GM12878 (cell line): ENCODE measurements around the gene CLEC7A. TPM values are rescaled to one million over a fixed set of nuclear protein-coding genes. Genes with fewer than 3 reads are reported as not detected.

Experiments used
- ATAC-seq: fragments of 200-7000 bp; cut with Tn5 transposase; 3 replicates; pipeline ENCODE4 v1.9.1; 2020; ENCODE audit warnings: mild to moderate bottlenecking, moderate library complexity
- BruUV-seq: library from RNA; stranded (reverse); fragments of 400-500 nt; replicated peaks from 2 replicates; lab custom pipeline; 2021; lab: Mats Ljungman, UMichigan
- CTCF ChIA-PET: fragments of 300-600 bp; sonication (Branson Sonifier 250); formaldehyde crosslinking; extraction: SDS; loops from one replicate; lab custom pipeline; 2021; ENCODE audit warnings: inconsistent platforms; lab: Yijun Ruan, JAX
- POLR2A ChIA-PET: fragments of 350-600 bp; formaldehyde crosslinking; extraction: SDS; loops from one replicate; lab custom pipeline; 2021; ENCODE audit warnings: inconsistent platforms; lab: Charles Lee
- RAD21 ChIA-PET: fragments of 300-600 bp; sonication (Branson Sonifier 250); formaldehyde crosslinking; loops from one replicate; lab custom pipeline; 2023; ENCODE audit warnings: antibody characterized with exemption; ENCODE audit not compliant: unreplicated experiment; lab: Charles Lee
- SMC1A ChIA-PET: fragments of 300-600 bp; sonication (Branson Sonifier 250); formaldehyde crosslinking; loops from one replicate; lab custom pipeline; 2023; ENCODE audit not compliant: unreplicated experiment, uncharacterized antibody; lab: Charles Lee
- DNase-seq: peaks from one replicate; pipeline ENCODE4 v3.0.0-alpha.2; 2011; ENCODE audit warnings: low read depth, low spot score
- FAIRE-seq: peaks from 3 replicates; lab custom pipeline; 2011; peaks lifted over from hg19 to GRCh38; lab: Jason Lieb, UNC
- H2AFZ ChIP-seq: 2 replicates; pipeline ENCODE4 v1.6.0; 2011; ENCODE audit warnings: low read depth, low read length, control low read depth; ENCODE audit not compliant: control insufficient read depth
- H3K27ac ChIP-seq: 2 replicates; pipeline ENCODE4 v1.5.1; 2011; ENCODE audit warnings: control low read depth; ENCODE audit not compliant: control insufficient read depth, insufficient read depth
- H3K27me3 ChIP-seq, 2 experiments: replicated peaks in 1 of 2; 2 replicates each; pipeline versions ENCODE4 v1.6.0 to v1.6.1; 2011; ENCODE audit warnings: low read length in 1 of 2; ENCODE audit not compliant: control insufficient read depth in 2 of 2, insufficient read depth in 2 of 2
- H3K36me3 ChIP-seq, 2 experiments: 2 replicates each; pipeline ENCODE4 v1.5.1; 2011; ENCODE audit warnings: low read length in 1 of 2; ENCODE audit not compliant: control insufficient read depth in 2 of 2, insufficient read depth in 2 of 2
- H3K4me1 ChIP-seq: 2 replicates; pipeline ENCODE4 v1.6.1; 2011; ENCODE audit warnings: mild to moderate bottlenecking, low read length, moderate library complexity, mixed read lengths; ENCODE audit not compliant: control insufficient read depth, insufficient read depth
- H3K4me2 ChIP-seq: 2 replicates; pipeline ENCODE4 v1.6.0; 2011; ENCODE audit warnings: control low read depth; ENCODE audit not compliant: control insufficient read depth, insufficient read depth
- H3K4me3 ChIP-seq: fragments of 200-600 bp; sonication (generic); 2 replicates; pipeline ENCODE4 v1.5.1; 2016
- H3K79me2 ChIP-seq: 2 replicates; pipeline ENCODE4 v1.6.0; 2011; ENCODE audit warnings: low read length; ENCODE audit not compliant: control insufficient read depth, insufficient read depth
- H3K9ac ChIP-seq: 2 replicates; pipeline ENCODE4 v1.8.0; 2011; ENCODE audit warnings: low read length, control low read depth, mixed read lengths; ENCODE audit not compliant: control insufficient read depth, insufficient read depth
- H3K9me3 ChIP-seq: replicated peaks from 3 replicates; pipeline ENCODE4 v1.5.1; 2011; ENCODE audit warnings: mild to moderate bottlenecking, low read length; ENCODE audit not compliant: control insufficient read depth, insufficient read depth
- H4K20me1 ChIP-seq: 2 replicates; pipeline ENCODE4 v1.6.0; 2011; ENCODE audit not compliant: control insufficient read depth, insufficient read depth
- IKZF1 ChIP-seq: fragments of 450-650 bp; conservative IDR thresholded peaks from 2 replicates; pipeline ENCODE4 v1.6.1; 2017; ENCODE audit warnings: antibody characterized with exemption, mild to moderate bottlenecking
- JUNB ChIP-seq: IDR thresholded peaks from 2 replicates; pipeline ENCODE4 v1.6.1; 2016; ENCODE audit warnings: antibody characterized with exemption, mild to moderate bottlenecking
- MTA3 ChIP-seq: IDR thresholded peaks from 2 replicates; pipeline ENCODE4 v1.6.1; 2012; ENCODE audit warnings: low read length, inconsistent platforms, borderline replicate concordance
- MYC ChIP-seq: IDR thresholded peaks from 2 replicates; pipeline ENCODE4 v1.6.1; 2011; ENCODE audit warnings: mild to moderate bottlenecking, low read length, moderate library complexity, inconsistent platforms; ENCODE audit not compliant: insufficient read depth, insufficient replicate concordance, insufficient read length, severe bottlenecking
- RBBP5 ChIP-seq: fragments of 200-600 bp; sonication (generic); conservative IDR thresholded peaks from 2 replicates; pipeline ENCODE4 v1.6.1; 2016
- SIX5 ChIP-seq: IDR thresholded peaks from 2 replicates; pipeline ENCODE4 v1.6.1; 2011; ENCODE audit warnings: mild to moderate bottlenecking, low read depth, low read length, moderate library complexity; ENCODE audit not compliant: severe bottlenecking
- SMC3 ChIP-seq: IDR thresholded peaks from 2 replicates; pipeline ENCODE4 v1.6.1; 2011; ENCODE audit warnings: low read length, improper control_type of control experiment, borderline replicate concordance
- SPI1 ChIP-seq: IDR thresholded peaks from 2 replicates; pipeline ENCODE4 v1.6.1; 2011; ENCODE audit warnings: low read depth, mild to moderate bottlenecking, low read length, moderate library complexity, borderline replicate concordance; ENCODE audit not compliant: insufficient read depth
- SUZ12 ChIP-seq: fragments of 200-600 bp; sonication (generic); IDR thresholded peaks from one replicate; pipeline ENCODE4 v1.6.1; 2018; ENCODE audit warnings: antibody characterized with exemption, mild to moderate bottlenecking; ENCODE audit not compliant: unreplicated experiment
- WRNIP1 ChIP-seq: IDR thresholded peaks from 2 replicates; pipeline ENCODE4 v1.6.1; 2011; ENCODE audit warnings: low read depth, low read length, improper control_type of control experiment, borderline replicate concordance
- WGBS: methylation state at CpG from one replicate; pipeline ENCODE4 v1.1.6; 2016; ENCODE audit warnings: low lambda C conversion rate; ENCODE audit not compliant: insufficient replicate concordance, insufficient coverage; ENCODE audit errors: missing lambda C conversion rate; 5-methylcytosine and 5-hydroxymethylcytosine counted together
- in situ Hi-C: fragments of 300-500 bp; cut with MboI; formaldehyde crosslinking; loops from 9 replicates; pipeline ENCODE4 v1.14.3; 2018; ENCODE audit warnings: mixed read lengths
- intact Hi-C: fragments of 100-400 bp; cut with micrococcal nuclease; formaldehyde crosslinking; loops from one replicate; pipeline ENCODE4 v1.14.2; 2022; ENCODE audit not compliant: unreplicated experiment
- polyA plus RNA-seq, 11 experiments: library from polyadenylated mRNA; depleted of rRNA in 4 of 11; unstranded in 6 of 11; stranded (reverse) in 5 of 11; fragments of >200 nt; fragmentation: Nextera tagmentation in 4 of 11; fragmentation: Illumina TruSeq in 1 of 11; extraction: Ambion mirVana in 4 of 11; extraction: Trizol in 1 of 11; gene quantifications; 1 replicate in 1 of 11; 2 replicates in 10 of 11; pipeline versions ENCODE4 v1.2.1 to v1.2.3, GENCODE V29; 2011 to 2016; ENCODE audit warnings: inconsistent platforms in 2 of 11, missing spikeins in 2 of 11, low read depth in 1 of 11
- total RNA-seq, 4 experiments: library from RNA; depleted of rRNA in 3 of 4; stranded (reverse); fragments of >200 nt in 3 of 4; fragmentation: Illumina TruSeq in 1 of 4; extraction: Trizol in 1 of 4; gene quantifications; 2 replicates each; pipeline versions ENCODE4 v1.2.1 to v1.2.3, GENCODE V29; 2013 to 2021
- TF ChIP-seq, protein P1 (sequence below): fragments of 450-650 bp; IDR thresholded peaks from 2 replicates; pipeline ENCODE4 v1.6.1; 2017; ENCODE audit warnings: mild to moderate bottlenecking, moderate library complexity
- TF ChIP-seq, protein P2 (sequence below): fragments of 450-650 bp; formaldehyde crosslinking; IDR thresholded peaks from 2 replicates; pipeline ENCODE4 v1.5.0; 2022; ENCODE audit warnings: mild to moderate bottlenecking, missing genetic modification characterization
- TF ChIP-seq, protein P3 (sequence below): fragments of 450-650 bp; IDR thresholded peaks from 2 replicates; pipeline ENCODE4 v1.6.1; 2016; ENCODE audit warnings: mild to moderate bottlenecking, moderate library complexity, borderline replicate concordance

CLEC7A gene
- total and polyA plus RNA-seq, 10 of the 15 experiments (the other 5 are each of a cell fraction or from before 2014, with no cell fraction given) = not detected

DNA sequence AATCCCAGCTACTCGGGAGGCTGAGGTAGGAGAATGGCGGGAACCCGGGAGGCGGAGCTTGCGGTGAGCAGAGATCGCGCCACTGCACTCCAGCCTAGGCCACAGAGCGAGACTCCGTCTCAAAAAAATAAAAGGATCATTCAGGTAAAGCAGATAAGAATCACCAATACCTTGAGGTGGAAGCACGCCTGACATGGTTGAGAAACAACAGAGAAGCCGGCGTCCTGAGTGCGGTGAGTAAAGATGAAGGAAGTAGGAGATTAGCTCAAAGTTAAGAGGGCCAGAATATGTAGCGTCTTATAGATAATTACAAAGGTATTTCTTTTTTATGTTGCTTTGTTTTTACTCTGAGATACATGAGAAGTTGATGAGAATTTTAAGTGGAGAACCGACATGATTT, 14.7 kb downstream of the CLEC7A start:
- Histone ChIP-seq H3K4me2 (no peak overlapping the region), H3K79me2 (no peaks in the 10 kb centered on the region), H3K4me1 (no peaks in the 10 kb centered on the region), H4K20me1 (no peaks in the 10 kb centered on the region), H3K36me3 (no peaks in the 10 kb centered on the region), H3K27ac (no peak overlapping the region), H3K9me3 (no peaks in the 10 kb centered on the region), H2AFZ (no peak overlapping the region), H3K9ac (no peak overlapping the region), H3K4me3 (no peak overlapping the region), H3K27me3 (no peaks in the 10 kb centered on the region)
- POLR2A ChIA-PET = no interaction called here
- CTCF ChIA-PET = interaction anchor here (0.8 kb wide), 1 partner anchor 10 kb away, joined by 3 read pairs; no protein-coding TSS in a partner anchor
- intact Hi-C loops = no loop called here
- BruUV-seq = no TSS peak
- no peak for FAIRE-seq
- no peak for DNase-seq
- no peak for ATAC-seq
- in situ Hi-C loops = no loop called here
- WGBS = 69% methylated on average over 15 of the region's 15 CpGs
- SMC1A ChIA-PET = interaction anchor here (1.3 kb wide), 1 partner anchor 20 kb away, joined by 4 read pairs; no protein-coding TSS in a partner anchor
- RAD21 ChIA-PET = no interaction called here
- TF ChIP-seq MYC (no peak), SIX5 (no peak), JUNB (no peak), SPI1 (no peak), RBBP5 (no peak), SUZ12 (no peak), WRNIP1 (no peak), IKZF1 (no peak), SMC3 (no peak), MTA3 (no peak)
- TF ChIP-seq, protein P1, sequence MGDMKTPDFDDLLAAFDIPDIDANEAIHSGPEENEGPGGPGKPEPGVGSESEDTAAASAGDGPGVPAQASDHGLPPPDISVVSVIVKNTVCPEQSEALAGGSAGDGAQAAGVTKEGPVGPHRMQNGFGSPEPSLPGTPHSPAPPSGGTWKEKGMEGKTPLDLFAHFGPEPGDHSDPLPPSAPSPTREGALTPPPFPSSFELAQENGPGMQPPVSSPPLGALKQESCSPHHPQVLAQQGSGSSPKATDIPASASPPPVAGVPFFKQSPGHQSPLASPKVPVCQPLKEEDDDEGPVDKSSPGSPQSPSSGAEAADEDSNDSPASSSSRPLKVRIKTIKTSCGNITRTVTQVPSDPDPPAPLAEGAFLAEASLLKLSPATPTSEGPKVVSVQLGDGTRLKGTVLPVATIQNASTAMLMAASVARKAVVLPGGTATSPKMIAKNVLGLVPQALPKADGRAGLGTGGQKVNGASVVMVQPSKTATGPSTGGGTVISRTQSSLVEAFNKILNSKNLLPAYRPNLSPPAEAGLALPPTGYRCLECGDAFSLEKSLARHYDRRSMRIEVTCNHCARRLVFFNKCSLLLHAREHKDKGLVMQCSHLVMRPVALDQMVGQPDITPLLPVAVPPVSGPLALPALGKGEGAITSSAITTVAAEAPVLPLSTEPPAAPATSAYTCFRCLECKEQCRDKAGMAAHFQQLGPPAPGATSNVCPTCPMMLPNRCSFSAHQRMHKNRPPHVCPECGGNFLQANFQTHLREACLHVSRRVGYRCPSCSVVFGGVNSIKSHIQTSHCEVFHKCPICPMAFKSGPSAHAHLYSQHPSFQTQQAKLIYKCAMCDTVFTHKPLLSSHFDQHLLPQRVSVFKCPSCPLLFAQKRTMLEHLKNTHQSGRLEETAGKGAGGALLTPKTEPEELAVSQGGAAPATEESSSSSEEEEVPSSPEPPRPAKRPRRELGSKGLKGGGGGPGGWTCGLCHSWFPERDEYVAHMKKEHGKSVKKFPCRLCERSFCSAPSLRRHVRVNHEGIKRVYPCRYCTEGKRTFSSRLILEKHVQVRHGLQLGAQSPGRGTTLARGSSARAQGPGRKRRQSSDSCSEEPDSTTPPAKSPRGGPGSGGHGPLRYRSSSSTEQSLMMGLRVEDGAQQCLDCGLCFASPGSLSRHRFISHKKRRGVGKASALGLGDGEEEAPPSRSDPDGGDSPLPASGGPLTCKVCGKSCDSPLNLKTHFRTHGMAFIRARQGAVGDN = no peak
- TF ChIP-seq, protein P2, sequence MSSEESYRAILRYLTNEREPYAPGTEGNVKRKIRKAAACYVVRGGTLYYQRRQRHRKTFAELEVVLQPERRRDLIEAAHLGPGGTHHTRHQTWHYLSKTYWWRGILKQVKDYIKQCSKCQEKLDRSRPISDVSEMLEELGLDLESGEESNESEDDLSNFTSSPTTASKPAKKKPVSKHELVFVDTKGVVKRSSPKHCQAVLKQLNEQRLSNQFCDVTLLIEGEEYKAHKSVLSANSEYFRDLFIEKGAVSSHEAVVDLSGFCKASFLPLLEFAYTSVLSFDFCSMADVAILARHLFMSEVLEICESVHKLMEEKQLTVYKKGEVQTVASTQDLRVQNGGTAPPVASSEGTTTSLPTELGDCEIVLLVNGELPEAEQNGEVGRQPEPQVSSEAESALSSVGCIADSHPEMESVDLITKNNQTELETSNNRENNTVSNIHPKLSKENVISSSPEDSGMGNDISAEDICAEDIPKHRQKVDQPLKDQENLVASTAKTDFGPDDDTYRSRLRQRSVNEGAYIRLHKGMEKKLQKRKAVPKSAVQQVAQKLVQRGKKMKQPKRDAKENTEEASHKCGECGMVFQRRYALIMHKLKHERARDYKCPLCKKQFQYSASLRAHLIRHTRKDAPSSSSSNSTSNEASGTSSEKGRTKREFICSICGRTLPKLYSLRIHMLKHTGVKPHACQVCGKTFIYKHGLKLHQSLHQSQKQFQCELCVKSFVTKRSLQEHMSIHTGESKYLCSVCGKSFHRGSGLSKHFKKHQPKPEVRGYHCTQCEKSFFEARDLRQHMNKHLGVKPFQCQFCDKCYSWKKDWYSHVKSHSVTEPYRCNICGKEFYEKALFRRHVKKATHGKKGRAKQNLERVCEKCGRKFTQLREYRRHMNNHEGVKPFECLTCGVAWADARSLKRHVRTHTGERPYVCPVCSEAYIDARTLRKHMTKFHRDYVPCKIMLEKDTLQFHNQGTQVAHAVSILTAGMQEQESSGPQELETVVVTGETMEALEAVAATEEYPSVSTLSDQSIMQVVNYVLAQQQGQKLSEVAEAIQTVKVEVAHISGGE = no peak
- TF ChIP-seq, protein P3, sequence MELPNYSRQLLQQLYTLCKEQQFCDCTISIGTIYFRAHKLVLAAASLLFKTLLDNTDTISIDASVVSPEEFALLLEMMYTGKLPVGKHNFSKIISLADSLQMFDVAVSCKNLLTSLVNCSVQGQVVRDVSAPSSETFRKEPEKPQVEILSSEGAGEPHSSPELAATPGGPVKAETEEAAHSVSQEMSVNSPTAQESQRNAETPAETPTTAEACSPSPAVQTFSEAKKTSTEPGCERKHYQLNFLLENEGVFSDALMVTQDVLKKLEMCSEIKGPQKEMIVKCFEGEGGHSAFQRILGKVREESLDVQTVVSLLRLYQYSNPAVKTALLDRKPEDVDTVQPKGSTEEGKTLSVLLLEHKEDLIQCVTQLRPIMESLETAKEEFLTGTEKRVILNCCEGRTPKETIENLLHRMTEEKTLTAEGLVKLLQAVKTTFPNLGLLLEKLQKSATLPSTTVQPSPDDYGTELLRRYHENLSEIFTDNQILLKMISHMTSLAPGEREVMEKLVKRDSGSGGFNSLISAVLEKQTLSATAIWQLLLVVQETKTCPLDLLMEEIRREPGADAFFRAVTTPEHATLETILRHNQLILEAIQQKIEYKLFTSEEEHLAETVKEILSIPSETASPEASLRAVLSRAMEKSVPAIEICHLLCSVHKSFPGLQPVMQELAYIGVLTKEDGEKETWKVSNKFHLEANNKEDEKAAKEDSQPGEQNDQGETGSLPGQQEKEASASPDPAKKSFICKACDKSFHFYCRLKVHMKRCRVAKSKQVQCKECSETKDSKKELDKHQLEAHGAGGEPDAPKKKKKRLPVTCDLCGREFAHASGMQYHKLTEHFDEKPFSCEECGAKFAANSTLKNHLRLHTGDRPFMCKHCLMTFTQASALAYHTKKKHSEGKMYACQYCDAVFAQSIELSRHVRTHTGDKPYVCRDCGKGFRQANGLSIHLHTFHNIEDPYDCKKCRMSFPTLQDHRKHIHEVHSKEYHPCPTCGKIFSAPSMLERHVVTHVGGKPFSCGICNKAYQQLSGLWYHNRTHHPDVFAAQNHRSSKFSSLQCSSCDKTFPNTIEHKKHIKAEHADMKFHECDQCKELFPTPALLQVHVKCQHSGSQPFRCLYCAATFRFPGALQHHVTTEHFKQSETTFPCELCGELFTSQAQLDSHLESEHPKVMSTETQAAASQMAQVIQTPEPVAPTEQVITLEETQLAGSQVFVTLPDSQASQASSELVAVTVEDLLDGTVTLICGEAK = no peak
